ENCODE results near the gene FOXP2.
A peak's percentile ranks its signal among the peaks of the same experiment; 100 is the strongest.
"Not testable (repeated sequence)": the region's sequence is repeated elsewhere in the genome, so short reads cannot be mapped to it uniquely, and the experiment has no call there.

Gene FOXP2

DNA sequence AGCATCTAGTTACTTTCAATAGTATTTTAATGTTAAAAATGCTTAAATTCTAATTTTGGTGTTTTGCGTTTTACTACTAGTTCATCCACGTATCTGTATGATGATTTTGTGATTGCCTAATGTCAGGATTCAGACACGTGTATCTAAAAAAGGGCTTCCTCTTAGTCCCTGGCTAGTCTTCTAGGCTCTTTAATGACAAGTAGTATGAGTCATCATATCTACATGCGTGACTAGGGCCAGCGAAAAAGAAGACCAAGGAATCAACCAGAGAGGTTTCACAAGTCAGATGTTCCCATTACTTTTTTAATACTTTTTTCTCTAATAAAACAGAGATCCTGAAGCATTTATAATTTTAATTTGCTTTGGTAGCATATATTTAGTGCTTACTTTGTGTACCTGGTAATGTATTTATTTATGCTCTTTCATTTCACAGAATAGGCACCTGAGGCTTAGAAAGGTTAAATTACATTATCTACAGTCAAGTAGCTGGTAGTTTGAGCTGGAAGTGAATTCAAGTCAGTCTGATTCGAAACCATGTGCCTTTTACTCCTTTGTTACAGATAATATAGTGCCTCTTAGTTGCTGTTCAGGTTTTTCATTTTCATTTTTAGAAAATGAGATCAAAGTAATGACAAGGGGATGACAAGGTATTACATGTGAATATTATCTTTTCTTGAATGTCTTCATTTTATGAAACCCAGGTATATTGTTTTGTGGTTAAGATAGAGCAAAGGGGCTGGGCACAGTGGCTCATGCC lies 140.3 kb downstream of the FOXP2 start:
- H3K4me3 ChIP-seq (ENCODE audit: low read depth, low read length), result no peak overlapping the region
- DNase-seq (ENCODE audit: low read depth), result peak; percentile 48

DNA sequence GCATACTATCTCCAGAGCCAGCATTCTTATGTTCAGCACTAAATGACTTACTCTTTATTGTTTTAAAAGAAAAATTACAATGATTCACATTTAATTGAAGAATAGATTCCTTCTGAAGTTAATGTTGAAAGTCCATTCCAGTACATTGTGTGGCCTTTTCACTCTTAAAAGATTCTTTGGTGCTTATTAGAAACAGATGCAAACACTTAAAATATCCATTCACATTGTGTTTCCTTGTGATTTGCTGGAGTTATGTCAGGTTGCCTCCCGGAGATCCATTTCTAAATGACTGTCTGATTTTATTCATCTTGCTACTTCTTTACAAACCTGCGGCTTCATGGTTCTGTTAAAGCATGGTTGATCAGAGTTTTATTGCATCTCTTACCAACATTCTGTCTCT lies 152.8 kb downstream of the FOXP2 start:
- DNase-seq (ENCODE audit: low read depth), result no peak

DNA sequence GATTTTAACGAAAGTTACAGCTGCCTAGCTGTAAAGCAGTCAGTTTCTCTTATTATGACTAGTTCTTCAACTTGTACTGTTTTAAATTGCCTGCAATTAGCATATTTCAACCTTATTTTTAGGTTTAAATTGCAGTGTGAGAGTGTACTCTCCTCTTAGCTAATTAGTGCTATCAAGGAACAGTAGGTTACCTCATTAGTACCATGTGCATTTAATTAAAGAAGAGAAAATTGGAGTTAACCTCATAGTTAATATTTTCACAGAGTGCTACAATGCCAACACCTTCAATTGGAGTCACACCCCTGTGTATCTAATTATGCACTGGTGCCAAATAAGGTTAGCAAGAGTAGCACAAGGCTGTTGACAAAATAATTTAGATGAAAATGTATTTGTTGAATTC lies 154.6 kb downstream of the FOXP2 start:
- DNase-seq (ENCODE audit: low read depth), result no peak
- H3K4me3 ChIP-seq (ENCODE audit: low read depth, low read length), result no peak overlapping the region

More for the DNA sequence above, 152.8 kb downstream of the FOXP2 start:
- H3K4me3 ChIP-seq (ENCODE audit: low read depth, low read length), result no peak overlapping the region

DNA sequence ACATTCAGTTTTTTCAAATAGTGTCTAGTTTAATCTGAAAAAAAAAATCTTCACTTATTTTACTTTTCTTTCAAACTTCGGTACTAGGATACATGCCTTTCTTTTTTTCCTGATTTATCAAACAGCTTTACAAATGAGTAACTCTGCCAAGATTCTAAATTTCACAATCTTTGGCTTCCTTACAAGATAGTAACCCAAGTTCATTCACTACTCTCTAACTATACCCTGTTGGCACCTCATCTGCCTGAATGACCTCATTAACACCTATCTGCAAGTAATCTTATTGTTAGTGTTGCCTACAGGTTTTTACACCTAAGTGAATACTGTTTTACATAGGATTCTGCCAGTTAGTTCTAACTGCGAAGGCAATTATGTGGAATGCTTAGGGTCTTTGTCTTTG lies 159.8 kb downstream of the FOXP2 start:
- DNase-seq (ENCODE audit: low read depth), result peak; percentile 49
- H3K4me3 ChIP-seq (ENCODE audit: low read depth, low read length), result no peak overlapping the region

DNA sequence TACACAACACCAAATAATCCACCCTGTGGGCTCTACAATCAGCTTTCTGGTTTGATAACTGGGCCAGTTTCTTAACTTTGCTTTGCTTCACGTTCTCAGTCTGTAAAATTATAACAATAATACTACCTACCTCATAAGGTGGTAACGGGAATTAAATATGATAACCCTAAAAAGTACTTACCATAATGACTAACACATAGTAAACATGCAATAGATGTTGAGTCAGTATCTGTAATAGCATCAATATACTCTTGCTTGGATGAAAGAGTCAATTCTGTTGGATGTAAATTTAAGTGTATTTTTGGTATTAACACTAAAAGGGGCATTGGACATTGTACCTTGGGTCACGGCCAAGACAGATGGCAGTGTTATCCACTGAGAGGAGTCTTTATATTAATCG lies 160.5 kb downstream of the FOXP2 start:
- no peak for DNase-seq (ENCODE audit: low read depth)
- no peak overlapping the region for H3K4me3 ChIP-seq (ENCODE audit: low read depth, low read length)

DNA sequence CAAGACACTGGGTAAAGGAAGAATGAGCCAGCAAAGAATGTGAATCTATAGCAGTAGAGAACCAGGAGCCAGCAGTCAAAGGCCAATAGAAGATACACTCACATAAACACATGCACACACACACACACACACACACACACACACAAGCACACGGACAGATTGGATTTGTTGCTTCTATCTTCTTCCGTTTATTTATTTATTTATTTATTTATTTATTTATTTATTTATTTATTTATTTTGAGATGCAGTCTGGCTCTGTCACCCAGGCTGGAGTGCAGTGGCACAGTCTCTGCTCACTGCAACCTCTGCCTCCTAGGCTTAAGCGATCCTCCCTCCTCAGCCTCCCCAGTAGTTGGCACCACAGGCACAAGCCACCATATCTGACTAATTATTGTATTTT lies 166.3 kb downstream of the FOXP2 start:
- DNase-seq (ENCODE audit: low read depth); H3K4me3 ChIP-seq (ENCODE audit: low read depth, low read length): not testable (repeated sequence)

DNA sequence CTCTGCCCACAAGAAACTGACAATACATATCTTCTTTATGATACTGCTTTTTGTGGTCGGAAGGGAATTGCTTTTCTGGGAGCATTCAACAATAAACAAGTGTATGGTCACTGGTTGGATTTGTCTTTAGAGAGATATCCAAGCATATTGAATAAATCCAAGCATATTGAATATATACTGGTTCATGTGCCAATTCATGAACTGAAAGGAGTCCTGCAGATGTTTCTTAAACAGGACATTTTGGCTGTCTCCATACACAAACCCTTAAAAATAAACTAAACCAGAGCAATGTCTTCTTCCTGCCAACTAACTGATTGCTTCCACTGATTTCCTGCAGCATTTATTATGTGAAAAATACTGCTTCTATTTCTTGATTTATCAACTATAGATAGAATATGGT lies 173.9 kb downstream of the FOXP2 start:
- no peak for DNase-seq (ENCODE audit: low read depth)
- no peak overlapping the region for H3K4me3 ChIP-seq (ENCODE audit: low read depth, low read length)

DNA sequence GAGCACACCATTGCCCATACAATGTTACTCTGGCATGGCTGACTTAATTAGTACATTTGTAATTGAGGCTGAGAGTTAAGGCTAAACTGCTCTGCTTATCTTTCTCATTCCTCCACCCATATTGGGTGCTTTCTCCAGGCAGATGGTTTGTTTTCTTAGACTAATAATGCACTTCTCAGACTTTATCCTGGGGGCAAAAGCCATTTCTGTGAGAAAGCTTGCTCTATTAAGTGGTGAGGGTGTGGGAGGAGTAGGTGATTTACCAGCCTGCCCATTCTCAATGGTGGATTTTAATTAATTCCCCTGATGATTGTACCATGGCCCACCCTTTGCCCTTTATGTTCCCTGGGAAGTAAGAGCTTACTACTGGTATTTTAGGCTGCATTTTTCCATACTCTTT lies 174.8 kb downstream of the FOXP2 start:
- no peak for DNase-seq (ENCODE audit: low read depth)
- H3K4me3 ChIP-seq (ENCODE audit: low read depth, low read length), result no peak overlapping the region

DNA sequence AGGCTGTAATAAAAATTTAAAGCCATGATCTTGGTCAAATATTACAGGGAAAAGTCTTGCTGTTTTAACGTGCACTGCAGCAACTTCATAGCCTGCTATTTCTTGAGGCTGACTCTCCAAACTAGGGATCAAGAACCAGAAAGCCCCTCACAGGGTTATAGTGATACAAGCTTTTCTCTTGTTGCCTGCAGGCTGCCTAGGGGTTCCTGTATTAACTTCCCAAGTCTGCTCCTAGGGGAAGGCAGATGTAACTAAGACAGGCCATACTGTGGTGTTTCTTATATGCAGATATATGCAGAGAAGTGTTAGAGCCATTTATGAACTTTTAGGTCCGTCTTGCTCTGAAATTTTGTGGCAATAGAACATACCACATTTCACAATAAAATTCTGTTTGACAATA lies 175.7 kb downstream of the FOXP2 start:
- no peak overlapping the region for H3K4me3 ChIP-seq (ENCODE audit: low read depth, low read length)
- DNase-seq (ENCODE audit: low read depth), result no peak

DNA sequence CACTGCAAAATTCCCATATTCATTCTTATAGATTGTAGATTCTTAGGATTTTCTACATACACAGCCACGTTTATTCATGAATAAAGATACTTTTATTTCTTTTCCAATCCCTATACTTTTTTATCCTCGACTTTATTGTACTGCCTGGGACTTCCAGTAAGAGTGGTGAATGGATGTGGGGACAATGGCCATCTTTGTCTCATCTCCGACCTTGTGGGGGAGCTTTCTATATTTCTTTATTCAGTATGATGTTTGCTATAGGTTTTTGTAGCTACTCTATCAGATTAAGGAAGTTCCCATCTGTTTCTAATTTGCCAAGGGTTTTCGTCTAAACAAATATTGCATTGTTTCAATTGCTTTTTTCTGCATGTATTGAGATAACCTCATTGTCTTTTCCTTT lies 184.3 kb downstream of the FOXP2 start:
- DNase-seq (ENCODE audit: low read depth), result no peak
- H3K4me3 ChIP-seq (ENCODE audit: low read depth, low read length), result no peak overlapping the region

DNA sequence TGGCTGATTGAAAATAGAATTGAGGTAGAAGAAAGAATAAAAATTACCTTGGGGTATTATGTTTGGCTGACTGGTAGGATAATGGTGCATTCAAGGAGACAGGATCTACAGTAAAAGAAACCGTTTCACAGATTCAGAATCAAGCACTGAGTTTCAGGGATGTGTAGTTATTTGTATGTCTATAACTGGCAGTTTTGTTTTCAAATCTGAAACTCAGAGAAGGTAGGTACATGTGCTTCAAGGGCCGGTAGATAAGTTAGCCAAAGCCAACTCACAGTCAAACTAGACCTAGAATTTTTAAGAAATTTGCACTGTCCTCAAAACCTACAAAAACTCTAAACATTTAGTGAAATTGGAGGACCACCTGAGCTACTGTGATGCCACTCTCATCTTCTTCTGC lies 191.5 kb downstream of the FOXP2 start:
- DNase-seq (ENCODE audit: low read depth), result no peak
- H3K4me3 ChIP-seq (ENCODE audit: low read depth, low read length), result no peak overlapping the region

DNA sequence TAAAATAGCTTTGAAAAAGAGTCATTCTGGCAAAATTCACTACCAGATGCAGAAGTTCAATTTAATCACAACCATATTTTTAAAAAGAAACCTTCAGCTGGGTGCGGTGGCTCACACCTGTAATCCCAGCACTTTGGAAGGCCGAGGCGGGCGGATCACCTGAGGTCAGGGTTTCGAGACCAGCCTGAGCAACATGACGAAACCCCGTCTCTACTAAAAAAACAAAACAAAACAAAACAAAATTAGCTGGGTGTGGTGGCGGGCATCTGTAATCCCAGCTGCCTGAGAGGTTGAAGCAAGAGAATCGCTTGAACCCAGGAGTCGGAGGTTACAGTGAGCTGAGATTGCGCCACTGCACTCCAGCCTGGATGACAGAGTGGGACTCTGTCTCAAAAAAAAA lies 194.2 kb downstream of the FOXP2 start:
- H3K4me3 ChIP-seq (ENCODE audit: low read depth, low read length); DNase-seq (ENCODE audit: low read depth): not testable (repeated sequence)

DNA sequence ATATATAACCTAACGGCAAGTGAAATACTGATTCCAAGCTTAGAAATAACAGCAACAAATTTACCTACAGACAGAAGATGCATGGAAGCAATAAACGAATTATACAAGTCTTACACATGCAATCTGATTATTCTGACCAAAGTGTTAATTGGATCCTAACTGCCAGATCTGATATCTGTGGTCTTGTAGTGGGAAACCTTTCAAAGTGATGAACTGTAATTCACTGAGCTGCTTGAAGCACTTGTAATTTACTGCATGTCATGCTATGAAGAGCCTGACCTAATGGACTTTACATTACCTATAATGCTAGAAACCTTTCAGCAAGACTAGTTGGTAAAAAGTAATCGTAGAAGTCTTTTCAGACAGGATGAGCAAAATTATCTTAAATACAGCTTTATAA lies 205.6 kb downstream of the FOXP2 start:
- DNase-seq (ENCODE audit: low read depth), result no peak
- no peak overlapping the region for H3K4me3 ChIP-seq (ENCODE audit: low read depth, low read length)

DNA sequence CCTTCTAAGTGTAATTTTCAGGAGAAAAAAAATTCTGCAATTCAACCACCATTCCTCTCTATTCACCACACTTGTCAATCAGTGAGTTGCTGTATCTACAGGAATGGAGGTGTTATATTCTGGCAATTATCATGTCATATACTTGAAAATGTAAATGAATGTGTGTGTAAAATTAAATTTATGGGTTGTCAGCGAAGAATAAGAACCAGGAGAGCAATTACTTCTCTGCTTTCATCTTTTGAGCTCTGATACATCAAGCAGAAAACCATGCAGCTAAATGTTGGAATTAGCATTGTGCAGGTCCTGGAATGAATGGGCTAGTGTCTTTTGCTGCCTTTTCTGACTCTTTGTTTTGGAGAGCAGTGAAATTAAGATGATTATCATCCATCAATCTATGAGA lies 207.6 kb downstream of the FOXP2 start:
- H3K4me3 ChIP-seq (ENCODE audit: low read depth, low read length), result no peak overlapping the region
- DNase-seq (ENCODE audit: low read depth), result no peak

DNA sequence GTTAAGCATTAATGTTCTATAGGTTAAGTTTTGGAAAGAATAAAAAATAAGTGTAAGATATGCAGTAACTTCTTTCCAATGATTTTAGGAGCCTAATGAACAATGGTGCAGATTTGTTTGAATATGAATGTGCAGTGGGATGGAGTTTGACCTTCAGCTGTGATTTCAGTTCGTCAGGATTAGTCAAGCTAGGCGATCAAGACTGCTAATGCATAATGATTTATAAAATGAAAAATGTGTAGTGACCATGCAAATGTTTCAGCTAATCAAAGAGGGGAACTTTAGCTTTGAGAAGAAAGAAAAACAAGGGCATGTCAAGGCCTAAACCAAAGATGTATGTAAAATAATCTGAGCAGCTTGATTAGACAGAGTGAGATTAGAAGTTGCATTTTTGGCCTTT lies 208.5 kb downstream of the FOXP2 start:
- H3K4me3 ChIP-seq (ENCODE audit: low read depth, low read length), result no peak overlapping the region

DNA sequence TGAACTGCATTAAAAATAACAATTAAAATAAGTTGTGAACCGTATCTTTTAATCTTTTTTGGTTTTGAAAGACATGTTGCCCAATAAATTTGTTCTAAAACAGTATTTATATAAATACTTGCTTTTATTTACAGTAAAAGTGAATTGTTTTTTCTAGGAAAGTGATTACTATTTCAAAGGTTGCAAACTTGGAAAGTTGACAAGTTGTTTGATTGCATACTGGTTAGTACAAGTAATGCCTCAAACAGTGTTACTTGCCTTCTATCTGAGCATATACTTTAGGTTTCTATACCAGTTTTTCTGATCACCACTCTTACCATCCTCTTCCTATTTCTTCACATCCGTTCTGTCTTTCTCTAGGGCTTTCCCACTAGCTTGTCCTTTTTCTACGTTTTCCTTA lies 212.6 kb downstream of the FOXP2 start:
- no peak overlapping the region for H3K4me3 ChIP-seq (ENCODE audit: low read depth, low read length)
- no peak for DNase-seq (ENCODE audit: low read depth)

More for the DNA sequence above, 208.5 kb downstream of the FOXP2 start:
- DNase-seq (ENCODE audit: low read depth), result no peak

DNA sequence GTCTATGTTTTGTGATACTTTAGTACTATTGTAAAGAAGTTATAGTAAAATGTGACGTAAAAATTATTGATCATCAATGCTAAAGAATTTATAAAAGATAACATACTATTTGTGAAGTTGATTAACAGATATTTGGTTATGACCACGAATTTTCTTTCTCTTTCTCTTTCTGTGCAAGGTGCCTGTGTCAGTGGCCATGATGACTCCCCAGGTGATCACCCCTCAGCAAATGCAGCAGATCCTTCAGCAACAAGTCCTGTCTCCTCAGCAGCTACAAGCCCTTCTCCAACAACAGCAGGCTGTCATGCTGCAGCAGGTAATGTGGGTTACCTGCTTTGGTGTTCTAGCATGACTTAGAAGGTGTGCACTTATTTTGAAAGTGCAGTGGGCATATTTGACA lies 213.7 kb downstream of the FOXP2 start:
- DNase-seq (ENCODE audit: low read depth), result no peak
- H3K4me3 ChIP-seq (ENCODE audit: low read depth, low read length), result no peak overlapping the region

DNA sequence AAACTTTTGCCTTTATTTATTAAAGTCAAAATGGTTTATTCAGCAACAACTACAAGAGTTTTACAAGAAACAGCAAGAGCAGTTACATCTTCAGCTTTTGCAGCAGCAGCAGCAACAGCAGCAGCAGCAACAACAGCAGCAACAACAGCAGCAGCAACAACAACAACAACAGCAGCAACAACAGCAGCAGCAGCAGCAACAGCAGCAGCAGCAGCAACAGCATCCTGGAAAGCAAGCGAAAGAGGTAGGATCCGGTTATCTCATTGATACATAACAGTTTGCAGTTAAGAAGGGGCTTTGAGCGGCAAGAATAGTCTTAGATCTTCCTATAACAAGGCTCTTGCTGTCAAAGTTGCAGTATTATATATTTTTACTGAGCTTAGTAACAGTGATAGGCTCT lies 215.1 kb downstream of the FOXP2 start:
- H3K4me3 ChIP-seq (ENCODE audit: low read depth, low read length), result no peak overlapping the region
- no peak for DNase-seq (ENCODE audit: low read depth)

DNA sequence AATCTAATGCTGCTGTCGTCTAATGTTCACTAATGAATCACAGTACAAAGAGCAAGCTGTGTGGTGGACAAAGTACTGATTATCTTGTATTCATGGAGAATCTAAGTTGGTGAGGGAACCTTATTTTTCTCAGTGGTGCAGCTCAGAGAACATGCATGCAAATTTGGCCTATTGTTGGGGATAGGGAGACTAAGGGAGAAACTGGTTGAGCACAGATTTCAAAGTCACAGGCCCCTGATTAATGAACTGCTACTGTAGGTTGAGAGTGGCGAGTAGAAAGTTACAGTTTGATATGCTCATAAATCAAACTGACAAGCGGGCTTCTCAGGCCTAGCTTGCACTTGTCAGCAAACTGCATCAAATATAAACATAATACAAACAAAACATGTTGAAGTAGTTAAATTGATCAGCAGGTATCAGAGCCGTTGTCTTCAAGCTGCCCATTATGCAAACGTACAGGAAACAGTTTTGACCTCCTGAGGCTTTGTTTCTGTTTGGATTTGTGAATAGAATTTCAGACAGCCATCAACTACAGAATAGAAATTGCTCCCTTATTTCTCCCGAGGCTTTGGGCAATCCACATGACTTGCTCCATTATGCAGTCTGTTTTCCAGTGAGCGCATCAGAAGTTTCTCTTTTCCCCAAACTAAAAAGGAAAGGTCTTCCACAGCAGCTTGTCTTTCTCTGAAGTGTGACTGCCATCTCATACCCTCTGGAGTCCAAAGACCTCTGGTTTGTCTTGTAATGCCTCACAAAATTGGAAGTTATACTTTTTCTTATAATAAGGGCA lies 215.8 kb downstream of the FOXP2 start:
- DNase-seq (ENCODE audit: low read depth), result no peak
- no peak overlapping the region for H3K4me3 ChIP-seq (ENCODE audit: low read depth, low read length)

DNA sequence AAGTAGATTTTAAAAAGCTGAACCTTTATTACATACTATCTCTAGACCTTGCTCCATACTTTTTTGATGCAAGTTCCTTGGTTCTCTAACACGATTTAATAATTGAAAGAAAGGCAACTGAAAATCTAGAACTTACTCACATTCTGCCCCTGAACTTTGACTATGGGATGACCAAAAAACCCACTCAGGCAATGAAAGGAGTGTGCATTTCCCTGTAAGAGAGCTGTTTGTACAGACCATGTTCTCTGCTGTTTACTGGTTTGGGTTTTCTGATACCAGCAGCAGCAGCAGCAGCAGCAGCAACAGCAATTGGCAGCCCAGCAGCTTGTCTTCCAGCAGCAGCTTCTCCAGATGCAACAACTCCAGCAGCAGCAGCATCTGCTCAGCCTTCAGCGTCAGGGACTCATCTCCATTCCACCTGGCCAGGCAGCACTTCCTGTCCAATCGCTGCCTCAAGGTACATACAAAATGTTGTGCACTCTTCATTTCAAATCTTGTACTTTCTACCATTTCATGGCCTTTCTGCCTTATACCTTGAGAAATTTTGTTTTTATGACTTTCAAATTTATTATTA lies 216.7 kb downstream of the FOXP2 start:
- no peak for DNase-seq (ENCODE audit: low read depth)
- no peak overlapping the region for H3K4me3 ChIP-seq (ENCODE audit: low read depth, low read length)

DNA sequence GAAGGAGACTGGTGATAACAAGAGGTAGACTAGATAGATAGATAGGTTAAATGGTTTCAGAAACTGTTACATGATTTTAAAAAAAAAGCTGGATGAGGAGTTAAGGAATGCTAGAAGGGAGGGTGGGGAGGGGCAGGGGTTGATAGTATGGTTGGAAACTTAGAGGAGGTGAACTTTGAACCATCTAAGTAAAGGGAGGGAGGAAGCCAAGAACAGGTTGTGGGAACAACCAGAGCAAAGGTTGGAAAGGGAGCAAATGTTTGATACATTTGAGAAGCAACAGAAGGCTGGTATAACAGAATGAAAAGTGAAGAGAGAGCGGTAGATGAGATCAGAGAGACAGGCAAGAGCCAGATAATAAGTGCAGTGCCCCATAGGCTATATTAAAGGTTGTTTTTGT lies 224.8 kb downstream of the FOXP2 start:
- no peak overlapping the region for H3K4me3 ChIP-seq (ENCODE audit: low read depth, low read length)
- DNase-seq (ENCODE audit: low read depth), result no peak
